Activated B cell treated with CpG ODN at 0.5 μM for 24 hours (primary cell): ENCODE measurements around the gene ZNF530. TPM values are rescaled to one million over a fixed set of nuclear protein-coding genes. Genes with fewer than 3 reads are reported as not detected.

Experiments used
- ATAC-seq: fragments of 200-7000 bp; cut with Tn5 transposase; one replicate; pipeline ENCODE4 v1.10.0; 2021; ENCODE audit warnings: low read depth, mild to moderate bottlenecking, moderate library complexity
- CTCF ChIA-PET: fragments of 350-600 bp; sonication (Branson Sonifier 250); formaldehyde crosslinking; loops from one replicate; lab custom pipeline; 2021; ENCODE audit warnings: antibody characterized with exemption; lab: Charles Lee
- POLR2A ChIA-PET: fragments of 350-600 bp; sonication (Branson Sonifier 250); formaldehyde crosslinking; loops from one replicate; lab custom pipeline; 2021; ENCODE audit warnings: antibody characterized with exemption; lab: Charles Lee
- DNase-seq: peaks from one replicate; pipeline ENCODE4 v3.0.0; 2022
- H3K27ac Mint-ChIP-seq: one replicate; pipeline ENCODE4 v1.8.0; 2020; ENCODE audit warnings: mixed read lengths
- H3K27me3 Mint-ChIP-seq: one replicate; pipeline ENCODE4 v1.8.0; 2021; ENCODE audit warnings: mixed read lengths
- H3K36me3 Mint-ChIP-seq: one replicate; pipeline ENCODE4 v1.8.0; 2021; ENCODE audit warnings: low read depth, mixed read lengths
- H3K4me1 Mint-ChIP-seq: one replicate; pipeline ENCODE4 v1.8.0; 2021; ENCODE audit warnings: mixed read lengths
- H3K4me3 Mint-ChIP-seq: one replicate; pipeline ENCODE4 v1.8.0; 2020; ENCODE audit warnings: mild to moderate bottlenecking, mixed read lengths
- H3K9me3 Mint-ChIP-seq: one replicate; pipeline ENCODE4 v1.8.0; 2020; ENCODE audit warnings: mixed read lengths
- CTCF ChIP-seq: fragments of 200-600 bp; IDR thresholded peaks from one replicate; pipeline ENCODE4 v1.8.0; 2022; ENCODE audit warnings: antibody characterized with exemption, mild to moderate bottlenecking
- intact Hi-C: fragments of 100-400 bp; cut with micrococcal nuclease; formaldehyde crosslinking; loops from one replicate; pipeline ENCODE4 v1.15.1; 2024
- total RNA-seq: library from RNA; stranded (reverse); gene quantifications from 2 replicates; pipeline ENCODE4 v1.2.3, GENCODE V29; 2022

The ZNF530 gene
- total RNA-seq, 1 donor from 2014 or later = 7.9 TPM

GRCh38 chr19:57632987-57633831, 33.5 kb downstream of the ZNF530 start, which contains the start of gene ZNF211:
TSS of gene ZNF211 (plus strand) at chr19:57633168. CDS start at chr19:57633347, 179 bp downstream.
- ChIA-PET POLR2A (interaction anchor here (0.6 to 2.4 kb wide), 15 partner anchors 10 to 393 kb away, joined by 3 to 20 read pairs (median 4); partner anchors contain the start of genes ZIK1, ZNF134, ZNF154 and ZNF416), CTCF (interaction anchor here (1.4 kb wide), 1 partner anchor 48 kb away, joined by 3 read pairs; no protein-coding TSS in a partner anchor)
- intact Hi-C loops = loop anchor here (1.0 to 5.0 kb wide), 8 partner anchors 19 to 550 kb away; partner anchors contain the start of genes ZNF134, ZNF274, ZNF416 and ZNF419
- DNase-seq = peak; percentile 81
- H3K27me3 Mint-ChIP-seq = no peaks in the 10 kb centered on the region
- peaks cover 17% of the 10 kb centered on the region for H3K9me3 Mint-ChIP-seq
- peak within 1 kb of the TSS; percentile 87 for H3K27ac Mint-ChIP-seq
- peak within 1 kb of the TSS; percentile 94 for H3K4me3 Mint-ChIP-seq
- ATAC-seq = peak; percentile 100
- no peak for TF ChIP-seq CTCF
- peaks cover 45% of the 10 kb centered on the region for H3K36me3 Mint-ChIP-seq
- peaks cover 19% of the 10 kb centered on the region for H3K4me1 Mint-ChIP-seq

- peaks cover 19% of the 10 kb centered on the region for H3K4me1 Mint-ChIP-seq
- ChIA-PET POLR2A (interaction anchor here (1.0 to 2.4 kb wide), 8 partner anchors 19 to 186 kb away, joined by 3 to 20 read pairs (median 6); partner anchors contain the start of genes ZIK1, ZNF134, ZNF154 and ZNF549), CTCF (interaction anchor here (1.4 kb wide), 1 partner anchor 47 kb away, joined by 3 read pairs; no protein-coding TSS in a partner anchor)
- DNase-seq = no peak
- intact Hi-C loops = loop anchor here (1.0 to 5.0 kb wide), 8 partner anchors 19 to 549 kb away; partner anchors contain the start of genes ZNF134, ZNF274, ZNF416 and ZNF419
- H3K4me3 Mint-ChIP-seq = peak overlapping the region; percentile 94
- peaks cover 51% of the 10 kb centered on the region for H3K36me3 Mint-ChIP-seq
- no peak for ATAC-seq
- H3K9me3 Mint-ChIP-seq = peaks cover 23% of the 10 kb centered on the region
- no peaks in the 10 kb centered on the region for H3K27me3 Mint-ChIP-seq
- H3K27ac Mint-ChIP-seq = peak overlapping the region; percentile 87
- TF ChIP-seq CTCF = no peak
Measured at GRCh38 chr19:57633832-57634131, 34.1 kb downstream of the ZNF530 start.

- intact Hi-C loops = no loop called here
- DNase-seq = no peak
- TF ChIP-seq CTCF = no peak
- no peaks in the 10 kb centered on the region for H3K27me3 Mint-ChIP-seq
- no peak overlapping the region for H3K27ac Mint-ChIP-seq
- peaks cover 19% of the 10 kb centered on the region for H3K4me1 Mint-ChIP-seq
- ATAC-seq = no peak
- peaks cover 86% of the 10 kb centered on the region for H3K36me3 Mint-ChIP-seq
- H3K4me3 Mint-ChIP-seq = no peak overlapping the region
- POLR2A ChIA-PET = no interaction called here
- CTCF ChIA-PET = no interaction called here
- peaks cover 34% of the 10 kb centered on the region for H3K9me3 Mint-ChIP-seq
Measured at GRCh38 chr19:57637379-57637778, 37.7 kb downstream of the ZNF530 start.

- Mint-ChIP-seq H3K4me3 (no peak overlapping the region), H3K9me3 (peaks cover 31% of the 10 kb centered on the region), H3K27ac (no peak overlapping the region), H3K4me1 (no peaks in the 10 kb centered on the region), H3K27me3 (no peaks in the 10 kb centered on the region), H3K36me3 (peaks cover 72% of the 10 kb centered on the region)
- ChIA-PET POLR2A (no interaction called here), CTCF (no interaction called here)
- ATAC-seq (no peak), DNase-seq (no peak)
- intact Hi-C loops = no loop called here
- TF ChIP-seq CTCF = no peak
Measured at GRCh38 chr19:57641715-57642234, 42.1 kb downstream of the ZNF530 start.
